Measurements from ENCODE around the gene DAP.

DNA sequence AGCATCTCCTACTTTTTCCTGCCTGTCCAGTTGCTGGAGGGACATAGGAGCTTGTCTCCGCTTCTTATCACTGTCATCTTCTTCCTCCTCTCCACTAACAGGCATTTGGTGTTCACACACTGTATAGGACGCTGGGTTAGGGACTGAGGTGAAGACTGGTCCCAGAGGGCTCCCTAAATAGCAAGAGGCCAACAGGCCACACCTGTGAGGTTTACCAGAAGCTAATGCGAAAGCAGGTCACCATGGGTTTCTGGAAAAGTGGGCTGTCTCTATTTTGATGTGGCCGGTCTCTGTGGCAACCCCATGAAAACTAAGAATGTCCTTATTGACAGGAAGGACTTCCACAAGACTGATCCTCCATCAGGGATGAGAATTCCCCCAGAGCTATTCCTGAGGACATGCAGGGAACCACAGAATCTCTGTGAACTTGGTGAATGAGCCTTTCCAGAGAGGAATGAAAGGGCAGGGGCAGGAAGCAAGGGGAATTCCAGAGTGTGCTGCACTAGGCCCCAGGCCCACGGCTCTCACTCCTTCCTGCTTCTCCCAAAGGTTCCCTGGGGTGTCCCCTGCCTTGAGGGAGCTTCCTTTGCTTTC is 61.7 kb downstream of the DAP start:
- TF ChIP-seq POLR2A (IDR thresholded peaks at IDR 0.05), result no peak
- TF ChIP-seq, protein P1, sequence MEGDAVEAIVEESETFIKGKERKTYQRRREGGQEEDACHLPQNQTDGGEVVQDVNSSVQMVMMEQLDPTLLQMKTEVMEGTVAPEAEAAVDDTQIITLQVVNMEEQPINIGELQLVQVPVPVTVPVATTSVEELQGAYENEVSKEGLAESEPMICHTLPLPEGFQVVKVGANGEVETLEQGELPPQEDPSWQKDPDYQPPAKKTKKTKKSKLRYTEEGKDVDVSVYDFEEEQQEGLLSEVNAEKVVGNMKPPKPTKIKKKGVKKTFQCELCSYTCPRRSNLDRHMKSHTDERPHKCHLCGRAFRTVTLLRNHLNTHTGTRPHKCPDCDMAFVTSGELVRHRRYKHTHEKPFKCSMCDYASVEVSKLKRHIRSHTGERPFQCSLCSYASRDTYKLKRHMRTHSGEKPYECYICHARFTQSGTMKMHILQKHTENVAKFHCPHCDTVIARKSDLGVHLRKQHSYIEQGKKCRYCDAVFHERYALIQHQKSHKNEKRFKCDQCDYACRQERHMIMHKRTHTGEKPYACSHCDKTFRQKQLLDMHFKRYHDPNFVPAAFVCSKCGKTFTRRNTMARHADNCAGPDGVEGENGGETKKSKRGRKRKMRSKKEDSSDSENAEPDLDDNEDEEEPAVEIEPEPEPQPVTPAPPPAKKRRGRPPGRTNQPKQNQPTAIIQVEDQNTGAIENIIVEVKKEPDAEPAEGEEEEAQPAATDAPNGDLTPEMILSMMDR (IDR thresholded peaks at IDR 0.05), result no peak

Measured in adrenal gland (tissue), 5 donors.